Stimulated activated CD4-positive, alpha-beta T cell treated with anti-CD3 and anti-CD28 coated beads, Interleukin-1b, Interleukin-23, amount 100 ng/mL, for 24 hours (primary cell): Measurements from ENCODE around the gene INPP5F.
"Not testable (repeated sequence)": the region's sequence is repeated elsewhere in the genome, so short reads cannot be mapped to it uniquely, and the experiment has no call there.

Source experiments
- DNase-seq, 4 experiments: peaks; one replicate each; pipeline ENCODE4 v3.0.0-alpha.2; 2020; ENCODE audit warnings: low read depth in 4 of 4, low spot score in 1 of 4

The INPP5F gene

DNA sequence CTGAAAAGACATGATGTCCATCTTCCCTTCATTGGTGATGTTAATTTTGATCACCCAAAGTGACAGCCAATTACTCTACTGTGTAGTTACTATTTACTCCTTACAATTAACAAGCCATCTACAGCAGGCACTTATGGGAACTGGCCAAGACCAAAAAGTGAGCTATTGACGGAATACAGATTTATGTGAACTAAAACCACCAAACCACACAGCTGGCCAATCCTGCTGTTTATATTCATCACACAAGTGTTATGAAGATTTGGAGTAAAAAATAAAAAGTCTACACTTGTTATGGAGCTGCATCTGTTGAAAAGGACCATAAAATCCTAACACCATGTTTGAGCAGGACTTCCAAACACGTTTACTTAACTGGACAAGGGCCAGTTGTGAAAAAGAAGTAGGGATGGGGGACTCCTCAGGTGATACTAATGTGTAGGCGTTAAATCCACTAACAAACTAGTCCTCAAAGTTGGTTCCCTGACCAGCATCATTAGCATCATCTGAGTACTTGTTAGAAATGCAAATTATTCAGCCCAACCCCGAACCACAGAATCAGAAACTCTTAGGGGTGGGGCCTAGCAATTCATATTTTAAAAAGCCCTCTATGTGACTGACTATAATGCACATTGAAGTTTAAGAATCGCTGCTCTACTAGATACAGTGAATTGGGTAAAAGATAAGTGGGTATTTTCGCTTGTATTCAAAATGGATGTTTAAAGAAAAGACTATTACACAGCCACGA lies 135.2 kb downstream of the INPP5F start:
- no peak for DNase-seq

GRCh38 chr10:119862524-119862923 lies 136.7 kb downstream of the INPP5F start:
- no peak for DNase-seq

DNA sequence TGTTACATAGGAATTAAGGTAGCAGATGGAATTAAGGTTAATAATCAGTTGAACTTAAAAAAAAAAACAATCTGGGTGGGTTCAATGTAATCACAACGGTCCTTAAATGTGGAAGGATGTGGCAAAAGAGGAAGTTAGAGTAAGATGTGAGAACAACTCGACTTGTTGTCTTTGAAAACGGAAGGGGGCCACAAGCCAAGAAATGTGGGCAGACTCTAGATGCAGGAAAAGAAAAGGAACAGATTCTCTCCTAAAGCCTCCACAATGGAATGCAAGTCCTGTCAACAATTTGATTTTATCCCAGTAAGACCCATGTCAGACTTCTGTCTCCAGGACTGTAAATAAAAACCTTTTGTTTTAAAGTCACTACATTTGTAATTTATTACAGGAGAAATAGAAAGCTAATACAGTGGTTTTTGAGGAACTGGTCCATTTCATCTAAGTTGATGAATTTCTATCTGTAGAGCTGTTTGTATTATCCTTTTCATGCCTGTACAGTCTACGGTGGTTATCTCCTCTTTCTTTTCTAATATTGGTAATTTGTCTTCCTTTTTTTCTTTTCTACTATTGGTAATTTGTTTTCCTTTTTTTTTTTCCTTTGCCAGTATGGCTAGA lies 138.2 kb downstream of the INPP5F start:
- no peak for DNase-seq

DNA sequence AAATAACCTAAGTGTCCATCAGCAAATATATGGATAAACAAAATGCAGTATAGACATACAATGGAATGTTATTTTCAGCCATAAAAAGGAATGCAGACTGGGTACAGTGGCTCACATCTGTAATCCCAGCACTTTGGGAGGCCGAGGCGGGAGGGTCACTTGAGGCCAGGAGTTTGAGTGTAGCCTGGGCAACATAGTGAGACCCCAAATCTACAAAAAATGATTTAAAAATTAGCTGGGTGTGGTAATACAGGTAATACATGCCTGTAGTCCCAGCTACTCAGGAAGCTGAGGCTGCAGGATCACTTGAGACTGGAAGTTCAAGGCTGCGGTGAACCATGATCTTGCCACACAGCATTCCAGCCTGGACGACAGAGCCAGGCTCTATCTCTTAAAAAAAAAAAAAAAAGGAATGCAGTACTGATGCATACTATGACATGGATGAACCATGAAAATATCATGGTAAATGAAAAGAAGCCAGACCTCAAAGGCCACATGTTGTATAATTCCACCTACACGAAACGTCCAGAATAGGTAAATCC lies 139.9 kb downstream of the INPP5F start:
- no peak for DNase-seq

DNA sequence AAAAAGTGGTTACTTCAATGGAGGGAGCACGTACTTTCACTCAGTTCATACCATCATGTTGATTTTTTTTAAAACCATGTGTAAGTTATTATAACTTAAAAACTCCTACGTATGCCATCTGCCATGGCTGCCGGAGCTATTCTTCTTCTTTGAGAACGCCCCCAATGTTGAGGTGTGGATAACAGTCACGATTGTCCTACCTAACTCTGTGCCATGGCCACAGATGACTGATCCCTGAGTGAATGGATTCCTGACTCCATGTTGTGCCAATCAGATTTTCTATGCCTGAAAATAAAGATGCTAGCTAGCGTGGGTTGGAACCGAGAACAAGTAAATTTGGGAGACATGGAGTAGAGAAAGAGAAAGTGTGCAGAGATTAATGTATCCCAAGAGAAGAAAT lies 141.5 kb downstream of the INPP5F start:
- no peak for DNase-seq

- not testable (repeated sequence) for DNase-seq
Measured at GRCh38 chr10:119869398-119869797, 143.5 kb downstream of the INPP5F start.

DNA sequence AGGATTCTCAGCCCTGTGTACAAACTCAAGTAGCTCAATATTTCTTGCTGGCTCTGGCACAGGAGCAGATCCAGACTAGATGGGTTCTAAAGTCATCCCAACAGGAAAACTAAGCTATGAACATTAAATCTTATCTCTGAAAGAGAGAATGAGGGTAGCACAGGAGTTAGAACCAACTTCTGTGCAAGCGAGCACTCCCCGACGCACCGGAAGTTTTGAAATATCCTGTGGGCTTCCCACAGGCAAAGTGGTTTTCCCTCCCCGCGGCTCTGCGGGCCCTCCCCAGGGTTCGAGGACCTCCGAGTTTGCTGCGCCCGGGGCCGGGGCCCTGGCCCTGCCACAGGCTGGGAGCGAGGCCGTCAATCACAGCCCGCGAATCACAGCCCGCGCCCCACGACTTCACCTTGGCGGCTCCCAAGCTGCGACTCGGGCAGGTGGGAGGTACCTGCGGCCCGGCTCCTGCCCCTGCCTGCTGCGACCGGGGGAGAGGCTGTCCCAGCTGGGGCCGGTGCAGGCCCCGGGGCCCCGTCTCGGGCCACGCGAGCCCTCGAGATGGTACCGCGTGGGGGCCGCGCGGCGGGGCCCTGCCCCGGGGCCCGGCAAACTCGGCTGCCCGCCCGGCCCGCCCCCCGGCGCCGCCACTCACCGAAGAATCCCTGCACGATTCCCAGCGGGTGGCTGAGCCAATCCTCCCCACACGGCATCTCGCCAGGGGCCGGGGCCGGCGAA lies 146.2 kb downstream of the INPP5F start:
- DNase-seq, result peak; percentile 9 to 41 (median 32)

GRCh38 chr10:119872610-119872859 lies 146.7 kb downstream of the INPP5F start, which contains the start of gene MCMBP:
Gene MCMBP (minus strand): TSS chr10:119872843. CDS start chr10:119872584, 259 bp downstream.
- no peak for DNase-seq

DNA sequence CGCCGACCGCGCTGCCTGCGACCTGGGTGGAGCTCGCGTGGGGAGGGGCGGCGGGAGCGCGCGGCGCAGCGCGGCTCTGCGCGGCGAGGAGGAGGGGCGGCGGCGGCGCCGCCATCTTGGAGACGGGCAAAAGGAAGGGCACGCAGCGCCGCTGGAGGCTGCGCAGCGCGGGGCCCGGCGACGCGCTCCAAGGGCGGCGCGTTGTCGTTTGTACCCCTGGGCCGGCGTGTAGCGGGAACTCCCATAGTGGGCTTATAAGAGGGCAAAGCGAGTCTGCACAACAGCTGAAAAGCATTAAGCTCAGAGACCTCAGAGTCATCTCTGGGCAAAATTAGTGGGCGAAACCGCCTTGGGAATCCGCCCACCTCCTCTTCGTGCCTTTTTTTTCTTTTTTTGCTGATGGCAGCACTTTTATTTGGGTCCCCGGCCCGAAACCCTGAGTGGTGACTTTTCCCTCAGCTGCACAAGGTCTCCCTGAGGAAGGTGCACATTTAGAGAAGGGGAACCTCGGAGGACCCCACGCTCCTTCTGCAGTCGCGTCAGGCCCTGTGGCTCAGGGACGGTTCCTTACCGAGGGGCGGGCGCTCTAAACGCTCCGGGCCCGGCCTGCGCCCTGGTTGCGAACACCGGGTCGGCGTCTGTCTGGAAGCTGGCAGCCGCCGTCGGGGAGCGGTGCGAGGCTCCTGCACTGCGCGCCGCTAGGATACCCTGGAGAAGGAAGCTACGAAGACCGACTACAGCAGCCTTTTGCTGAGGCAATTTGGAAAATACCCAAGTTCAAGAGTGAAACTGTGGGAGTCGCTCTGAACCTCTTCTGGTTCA lies 147.2 kb downstream of the INPP5F start:
- DNase-seq, result peak; percentile 56 to 82 (median 78)

GRCh38 chr10:119878524-119878923 lies 152.7 kb downstream of the INPP5F start:
- no peak for DNase-seq
